PC-9 (cell line): Measurements from ENCODE around the gene HARBI1.

Source experiments
- EZH2 ChIP-seq: fragments of 200-600 bp; sonication (generic); IDR thresholded peaks from 2 replicates; pipeline ENCODE4 v1.8.0; 2017; ENCODE audit warnings: antibody characterized with exemption, low read depth
- TF ChIP-seq, protein P1 (sequence below): fragments of 200-600 bp; sonication (generic); conservative IDR thresholded peaks from 2 replicates; pipeline ENCODE4 v1.6.1; 2017; ENCODE audit warnings: mixed run types, antibody characterized with exemption, mild to moderate bottlenecking, moderate library complexity

DNA sequence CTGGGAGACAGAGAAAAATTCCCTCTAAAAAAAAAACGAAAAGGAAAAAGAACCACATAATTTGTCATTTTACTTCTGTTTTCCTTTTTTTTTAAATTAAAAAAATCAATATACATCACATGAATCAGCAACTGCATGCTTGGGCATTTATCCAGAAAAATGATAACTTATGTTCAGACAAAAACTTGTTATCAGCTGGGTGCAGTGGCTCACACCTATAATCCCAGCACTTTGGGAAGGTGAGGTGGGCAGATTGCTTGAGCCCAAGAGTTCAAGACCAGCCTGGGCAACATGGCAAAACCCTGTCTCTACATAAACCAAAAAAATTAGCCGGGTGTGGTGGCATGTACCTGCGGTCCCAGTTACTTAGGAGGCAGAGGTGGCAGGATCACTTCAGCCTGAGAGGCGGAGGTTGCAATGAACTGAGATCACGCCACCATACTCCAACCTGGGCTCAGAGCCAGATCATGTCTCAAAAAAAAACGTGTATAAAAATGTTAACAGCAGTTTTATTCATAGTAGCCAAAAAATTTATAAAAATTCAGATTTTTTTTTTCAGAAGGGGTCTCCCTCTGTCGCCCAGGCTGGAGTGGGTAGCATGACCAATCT, 51.7 kb downstream of the HARBI1 start:
- TF ChIP-seq EZH2 = no peak
- TF ChIP-seq, protein P1, sequence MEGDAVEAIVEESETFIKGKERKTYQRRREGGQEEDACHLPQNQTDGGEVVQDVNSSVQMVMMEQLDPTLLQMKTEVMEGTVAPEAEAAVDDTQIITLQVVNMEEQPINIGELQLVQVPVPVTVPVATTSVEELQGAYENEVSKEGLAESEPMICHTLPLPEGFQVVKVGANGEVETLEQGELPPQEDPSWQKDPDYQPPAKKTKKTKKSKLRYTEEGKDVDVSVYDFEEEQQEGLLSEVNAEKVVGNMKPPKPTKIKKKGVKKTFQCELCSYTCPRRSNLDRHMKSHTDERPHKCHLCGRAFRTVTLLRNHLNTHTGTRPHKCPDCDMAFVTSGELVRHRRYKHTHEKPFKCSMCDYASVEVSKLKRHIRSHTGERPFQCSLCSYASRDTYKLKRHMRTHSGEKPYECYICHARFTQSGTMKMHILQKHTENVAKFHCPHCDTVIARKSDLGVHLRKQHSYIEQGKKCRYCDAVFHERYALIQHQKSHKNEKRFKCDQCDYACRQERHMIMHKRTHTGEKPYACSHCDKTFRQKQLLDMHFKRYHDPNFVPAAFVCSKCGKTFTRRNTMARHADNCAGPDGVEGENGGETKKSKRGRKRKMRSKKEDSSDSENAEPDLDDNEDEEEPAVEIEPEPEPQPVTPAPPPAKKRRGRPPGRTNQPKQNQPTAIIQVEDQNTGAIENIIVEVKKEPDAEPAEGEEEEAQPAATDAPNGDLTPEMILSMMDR = no peak
